Stimulated activated CD8-positive, alpha-beta memory T cell treated with anti-CD3 and anti-CD28 coated beads, Interleukin-12 subunit alpha, Interleukin-12 subunit beta, amount 100 ng/mL, for 24 hours (primary cell): Measurements from ENCODE around the gene GNAI3.

Experiments used
- DNase-seq: peaks from one replicate; pipeline ENCODE4 v3.0.0-alpha.2; 2020; ENCODE audit errors: extremely low read depth

The GNAI3 gene

DNA sequence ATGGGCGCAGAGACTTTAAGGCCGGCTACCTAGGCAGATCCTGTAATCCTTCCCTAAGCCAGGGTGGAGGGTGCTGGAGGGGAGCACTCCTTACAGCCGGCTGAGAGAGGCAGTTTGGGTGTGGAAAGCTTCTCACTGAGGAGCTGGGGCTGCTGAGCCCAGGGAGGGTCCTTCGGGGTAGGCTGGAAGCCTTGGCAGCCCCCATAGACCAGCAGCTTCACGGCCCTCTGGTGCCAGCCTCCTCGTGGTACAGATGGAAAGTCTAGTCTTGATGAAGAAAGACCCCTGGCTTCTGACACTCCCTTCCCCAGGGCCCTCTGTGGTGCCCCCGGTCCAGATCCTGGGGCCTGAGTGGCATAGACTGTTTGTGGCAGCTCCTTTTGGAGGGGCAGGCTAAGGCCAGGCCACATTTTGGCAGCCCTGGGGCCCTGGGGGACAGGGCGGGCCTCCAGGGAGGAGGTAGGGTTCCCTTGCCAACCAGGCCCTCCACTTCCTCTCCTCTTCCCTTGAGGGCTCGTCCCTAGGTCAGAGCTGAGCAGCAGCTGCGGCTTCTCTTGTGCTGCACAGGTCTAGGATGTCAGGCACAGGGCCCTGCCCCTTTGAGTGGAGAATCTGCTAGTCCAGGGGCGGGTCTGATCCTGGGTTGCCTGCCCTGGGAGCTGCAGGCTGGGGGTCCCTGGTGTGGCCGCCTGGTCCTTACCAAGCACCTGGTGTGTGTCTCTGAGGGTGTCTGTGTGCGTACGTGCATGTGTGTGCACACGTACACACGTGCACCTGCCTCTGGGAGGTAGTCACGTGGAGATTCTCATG, 76.0 kb downstream of the GNAI3 start:
- DNase-seq: no peak

DNA sequence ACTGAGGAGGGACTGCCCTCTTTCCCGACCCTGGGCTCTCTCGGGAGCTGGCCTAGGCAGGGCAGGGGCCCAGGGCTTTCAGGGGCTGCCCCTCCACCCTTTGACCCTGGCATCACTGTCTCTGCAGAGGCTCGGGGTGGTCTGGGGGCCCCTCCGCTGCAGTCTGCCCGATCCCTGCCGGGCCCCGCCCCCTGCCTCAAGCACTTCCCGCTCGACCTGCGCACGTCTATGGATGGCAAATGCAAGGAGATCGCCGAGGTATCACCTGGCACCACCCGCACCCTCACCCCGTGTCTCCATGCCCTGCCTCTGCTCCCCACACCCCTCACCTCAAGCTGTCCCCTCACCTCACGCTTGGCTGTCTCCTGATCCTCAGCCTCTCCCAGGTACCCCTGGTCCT, 76.8 kb downstream of the GNAI3 start:
- no peak for DNase-seq

DNA sequence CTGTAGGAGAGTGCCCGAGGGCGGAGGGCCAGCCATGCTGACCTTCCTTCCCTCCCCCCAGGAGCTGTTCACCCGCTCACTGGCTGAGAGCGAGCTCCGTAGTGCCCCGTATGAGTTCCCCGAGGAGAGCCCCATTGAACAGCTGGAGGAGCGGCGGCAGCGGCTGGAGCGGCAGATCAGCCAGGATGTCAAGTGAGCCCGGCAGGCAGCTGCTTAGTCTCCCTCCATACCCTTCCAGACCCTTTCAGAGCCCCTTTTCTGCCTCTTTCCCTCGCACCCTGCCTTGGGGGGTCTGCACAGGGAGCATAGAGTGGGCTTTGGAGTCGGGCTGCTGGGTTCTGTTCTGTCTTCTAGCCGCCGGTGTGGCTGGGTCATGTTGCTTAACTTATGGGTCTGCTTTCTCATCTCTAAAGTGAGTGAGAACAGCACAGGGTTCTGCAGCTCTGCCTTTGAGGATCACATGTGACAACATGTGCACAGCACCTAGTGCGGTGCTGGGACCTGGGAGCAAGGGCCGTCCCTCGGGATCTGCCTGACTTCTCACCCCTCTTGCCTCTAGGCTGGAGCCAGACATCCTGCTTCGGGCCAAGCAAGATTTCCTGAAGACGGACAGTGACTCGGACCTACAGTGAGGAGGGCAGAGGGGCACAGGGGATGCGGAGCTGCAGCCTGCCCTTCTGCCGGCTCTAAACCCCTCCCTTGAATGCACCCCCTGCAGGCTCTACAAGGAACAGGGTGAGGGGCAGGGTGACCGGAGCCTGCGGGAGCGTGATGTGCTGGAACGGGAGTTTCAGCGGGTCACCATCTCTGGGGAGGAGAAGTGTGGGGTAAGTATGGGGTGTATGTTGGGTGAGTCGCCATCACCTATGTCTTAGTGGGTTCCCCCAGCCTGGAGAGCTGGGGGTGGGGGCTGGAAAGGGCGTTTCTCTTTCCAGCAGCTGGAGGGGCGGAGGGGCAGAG, 77.5 kb downstream of the GNAI3 start:
- no peak for DNase-seq

DNA sequence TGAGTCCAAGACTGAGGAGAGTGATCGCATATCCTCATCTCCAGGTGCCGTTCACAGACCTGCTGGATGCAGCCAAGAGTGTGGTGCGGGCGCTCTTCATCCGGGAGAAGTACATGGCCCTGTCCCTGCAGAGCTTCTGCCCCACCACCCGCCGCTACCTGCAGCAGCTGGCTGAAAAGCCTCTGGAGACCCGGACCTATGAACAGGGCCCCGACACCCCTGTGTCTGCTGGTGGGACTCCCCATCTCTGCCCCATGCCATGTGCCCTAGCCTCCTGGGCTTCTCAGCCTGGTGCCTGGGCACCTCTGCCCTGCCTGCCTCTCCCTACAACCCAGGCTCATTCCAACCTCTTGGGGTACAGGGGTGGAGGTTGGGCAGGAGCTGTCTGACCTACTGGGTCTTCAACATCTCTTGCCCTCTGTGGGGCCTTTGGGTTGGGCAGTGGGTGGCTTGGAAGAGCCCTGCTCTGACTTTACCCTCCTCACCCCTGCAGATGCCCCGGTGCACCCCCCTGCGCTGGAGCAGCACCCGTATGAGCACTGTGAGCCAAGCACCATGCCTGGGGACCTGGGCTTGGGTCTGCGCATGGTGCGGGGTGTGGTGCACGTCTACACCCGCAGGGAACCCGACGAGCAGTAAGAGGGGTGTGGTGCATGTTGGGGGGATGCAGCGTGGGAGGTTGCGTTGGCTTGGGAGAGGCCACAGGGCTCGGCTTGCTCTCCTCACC, 78.4 kb downstream of the GNAI3 start:
- no peak for DNase-seq

DNA sequence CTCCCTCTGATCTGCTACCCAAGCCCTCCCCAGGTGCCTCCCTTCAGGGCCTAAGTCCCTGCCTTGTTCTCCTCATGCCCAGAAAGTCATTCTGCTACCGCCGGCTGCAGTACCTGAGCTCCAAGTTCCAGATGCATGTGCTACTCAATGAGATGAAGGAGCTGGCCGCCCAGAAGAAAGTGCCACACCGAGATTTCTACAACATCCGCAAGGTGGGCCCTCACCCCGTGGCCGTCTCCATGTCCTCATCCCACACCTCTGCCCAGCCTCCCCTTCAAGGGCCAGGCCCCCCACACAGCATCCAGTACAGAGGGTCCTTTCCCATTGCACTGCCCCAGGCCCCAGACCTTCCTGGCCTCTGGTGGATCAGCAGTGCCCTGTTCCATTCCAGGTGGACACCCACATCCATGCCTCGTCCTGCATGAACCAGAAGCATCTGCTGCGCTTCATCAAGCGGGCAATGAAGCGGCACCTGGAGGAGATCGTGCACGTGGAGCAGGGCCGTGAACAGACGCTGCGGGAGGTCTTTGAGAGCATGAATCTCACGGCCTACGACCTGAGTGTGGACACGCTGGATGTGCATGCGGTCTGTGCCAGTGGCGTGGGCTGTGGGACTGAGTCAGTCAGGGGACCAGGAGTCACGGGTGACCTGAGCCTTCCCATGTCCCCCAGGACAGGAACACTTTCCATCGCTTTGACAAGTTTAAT, 79.4 kb downstream of the GNAI3 start:
- no peak for DNase-seq

DNA sequence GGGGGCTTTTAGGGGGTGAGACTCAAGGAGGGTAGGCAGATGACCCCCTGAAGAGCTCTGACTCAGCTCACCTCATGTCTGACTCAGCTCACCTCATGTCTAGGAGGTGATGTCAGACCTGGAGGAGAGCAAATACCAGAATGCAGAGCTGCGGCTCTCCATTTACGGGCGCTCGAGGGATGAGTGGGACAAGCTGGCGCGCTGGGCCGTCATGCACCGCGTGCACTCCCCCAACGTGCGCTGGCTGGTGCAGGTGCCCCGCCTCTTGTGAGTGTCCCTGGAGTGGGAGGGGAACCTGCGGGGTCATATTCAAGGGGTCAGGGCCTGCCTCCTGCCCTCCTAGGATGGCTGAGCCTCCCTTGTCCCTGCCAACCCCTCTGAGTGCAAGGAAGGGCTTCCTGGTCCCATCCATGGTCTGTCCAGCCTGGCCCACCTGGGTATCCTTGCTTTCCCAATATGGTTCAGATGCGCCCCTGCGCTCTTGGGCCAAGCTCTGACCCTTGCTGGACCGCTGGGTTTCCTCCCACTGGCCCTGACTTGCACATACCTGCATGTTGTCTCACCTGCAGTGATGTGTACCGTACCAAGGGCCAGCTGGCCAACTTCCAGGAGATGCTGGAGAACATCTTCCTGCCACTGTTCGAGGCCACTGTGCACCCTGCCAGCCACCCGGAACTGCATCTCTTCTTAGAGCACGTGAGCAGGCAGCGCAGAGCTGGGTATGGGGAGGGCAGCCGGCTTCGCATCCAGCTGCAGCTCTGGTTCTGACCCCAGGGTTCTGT, 80.3 kb downstream of the GNAI3 start:
- no peak for DNase-seq

DNA sequence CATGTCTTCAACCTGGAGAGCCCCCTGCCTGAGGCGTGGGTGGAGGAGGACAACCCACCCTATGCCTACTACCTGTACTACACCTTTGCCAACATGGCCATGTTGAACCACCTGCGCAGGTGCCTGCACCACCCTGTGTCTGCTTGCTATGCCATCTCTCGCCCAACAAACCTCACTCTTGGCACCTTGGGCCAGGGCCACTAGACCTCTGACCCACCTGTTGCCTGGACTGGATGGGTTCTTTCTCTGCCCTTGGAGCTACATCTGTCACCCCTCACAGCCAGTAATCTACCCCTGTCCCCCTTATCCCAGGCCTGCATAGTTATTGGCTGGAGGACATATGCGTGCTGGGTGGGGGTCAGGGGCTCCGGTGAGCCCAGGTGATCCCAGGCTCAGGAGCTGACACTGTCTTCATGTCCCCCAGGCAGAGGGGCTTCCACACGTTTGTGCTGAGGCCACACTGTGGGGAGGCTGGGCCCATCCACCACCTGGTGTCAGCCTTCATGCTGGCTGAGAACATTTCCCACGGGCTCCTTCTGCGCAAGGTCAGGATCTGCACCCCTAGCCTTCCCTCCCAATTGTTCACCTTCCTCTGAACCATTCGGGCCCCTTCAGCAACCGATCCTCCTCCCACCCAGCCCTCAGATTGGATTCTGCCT, 81.1 kb downstream of the GNAI3 start:
- no peak for DNase-seq

DNA sequence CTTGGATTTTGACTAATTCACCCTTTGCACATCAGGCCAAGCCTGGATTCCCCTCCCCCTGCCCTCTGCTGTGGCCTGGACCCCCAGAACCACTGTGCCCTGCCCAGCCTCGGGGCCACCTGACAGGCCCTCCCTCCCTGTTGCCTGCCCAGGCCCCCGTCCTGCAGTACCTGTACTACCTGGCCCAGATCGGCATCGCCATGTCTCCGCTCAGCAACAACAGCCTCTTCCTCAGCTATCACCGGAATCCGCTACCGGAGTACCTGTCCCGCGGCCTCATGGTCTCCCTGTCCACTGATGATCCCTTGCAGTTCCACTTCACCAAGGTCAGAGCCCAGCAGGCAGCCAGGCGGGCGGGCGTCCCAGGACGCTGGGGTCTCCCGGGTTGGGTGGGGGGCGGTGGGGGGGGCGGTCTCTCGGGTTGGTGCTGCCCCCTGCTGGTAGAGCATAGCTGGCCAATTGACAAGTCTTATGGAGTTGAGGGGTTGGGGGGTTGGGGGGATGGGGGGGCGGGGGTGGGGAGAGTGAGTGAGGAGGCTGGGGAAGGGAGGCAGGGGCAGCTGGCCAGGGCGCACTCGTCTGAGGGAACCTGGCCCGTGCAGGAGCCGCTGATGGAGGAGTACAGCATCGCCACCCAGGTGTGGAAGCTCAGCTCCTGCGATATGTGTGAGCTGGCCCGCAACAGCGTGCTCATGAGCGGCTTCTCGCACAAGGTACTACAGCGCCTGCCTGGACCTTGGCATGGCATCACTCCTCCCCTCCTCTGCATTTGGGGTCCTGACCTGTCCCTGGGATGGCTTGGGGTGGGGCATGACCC, 81.9 kb downstream of the GNAI3 start:
- DNase-seq: no peak

DNA sequence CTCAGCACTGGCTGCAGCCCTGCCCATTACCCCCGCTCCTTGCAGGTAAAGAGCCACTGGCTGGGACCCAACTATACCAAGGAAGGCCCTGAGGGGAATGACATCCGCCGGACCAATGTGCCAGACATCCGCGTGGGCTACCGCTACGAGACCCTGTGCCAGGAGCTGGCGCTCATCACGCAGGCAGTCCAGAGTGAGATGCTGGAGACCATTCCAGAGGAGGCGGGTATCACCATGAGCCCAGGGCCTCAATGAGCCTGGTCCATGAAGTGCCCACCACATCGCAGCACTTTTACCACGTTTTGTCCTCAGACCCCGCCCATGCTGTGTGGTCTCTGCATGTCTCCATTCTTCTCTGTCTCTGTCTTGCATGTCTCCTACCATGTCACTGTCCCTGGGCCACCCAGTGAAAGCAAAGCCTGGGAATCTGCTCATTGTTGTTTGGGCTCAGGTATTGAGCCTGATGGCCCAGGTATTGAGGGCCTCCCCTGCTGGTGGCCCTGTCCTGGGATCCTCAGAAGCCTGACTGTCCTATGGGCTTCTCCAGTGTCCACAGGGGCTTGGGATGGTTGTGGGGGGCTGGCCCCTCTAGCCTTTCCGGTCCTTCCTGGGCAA, 82.6 kb downstream of the GNAI3 start:
- no peak for DNase-seq

DNA sequence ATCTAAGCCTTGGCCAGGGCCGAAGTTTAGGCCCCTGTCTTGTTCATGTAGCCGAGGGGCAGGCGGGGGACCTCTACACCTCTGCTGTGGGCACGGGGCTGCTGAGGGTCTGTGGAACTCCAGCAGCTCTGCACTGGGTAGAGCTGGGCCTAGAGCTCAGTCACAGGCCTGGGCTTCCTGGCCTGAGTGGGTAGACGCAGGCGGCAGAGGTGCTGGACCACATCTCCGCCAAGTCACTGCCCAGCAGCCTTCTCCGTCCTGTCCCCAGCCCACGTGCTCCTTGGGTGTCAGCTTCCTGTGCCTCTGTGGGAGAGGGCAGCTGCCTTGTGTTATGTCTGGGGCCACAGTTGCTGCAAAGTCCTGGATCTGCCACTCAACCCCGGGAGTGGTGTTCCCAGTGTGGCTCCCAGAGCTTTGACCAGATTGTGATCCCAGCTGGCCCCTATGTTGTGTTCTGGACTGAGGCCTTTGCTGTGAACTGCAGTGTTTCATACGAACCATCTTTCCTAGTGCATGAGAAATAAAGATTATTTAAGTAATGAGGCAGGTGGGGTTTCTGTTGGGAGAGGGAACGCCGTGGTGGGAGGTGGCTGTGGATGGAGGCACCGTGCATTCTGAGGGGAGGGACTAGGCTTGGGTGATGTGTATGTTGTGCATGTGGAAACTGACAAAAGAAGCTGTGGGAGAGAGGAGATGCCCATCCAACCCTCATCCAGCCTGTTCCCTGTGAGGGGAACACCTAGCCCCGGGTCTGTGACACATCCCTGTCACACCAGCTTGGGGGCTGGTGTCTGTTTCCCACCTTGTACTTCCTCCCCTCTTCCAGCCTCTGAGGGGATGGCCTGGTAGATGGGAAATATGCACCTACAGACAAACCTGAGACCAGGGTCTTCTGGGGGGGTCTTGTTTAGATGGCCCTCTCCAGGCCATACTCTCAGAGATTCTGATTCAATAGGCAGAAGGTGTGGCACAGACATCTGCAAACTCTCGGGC, 83.4 kb downstream of the GNAI3 start:
- no peak for DNase-seq

DNA sequence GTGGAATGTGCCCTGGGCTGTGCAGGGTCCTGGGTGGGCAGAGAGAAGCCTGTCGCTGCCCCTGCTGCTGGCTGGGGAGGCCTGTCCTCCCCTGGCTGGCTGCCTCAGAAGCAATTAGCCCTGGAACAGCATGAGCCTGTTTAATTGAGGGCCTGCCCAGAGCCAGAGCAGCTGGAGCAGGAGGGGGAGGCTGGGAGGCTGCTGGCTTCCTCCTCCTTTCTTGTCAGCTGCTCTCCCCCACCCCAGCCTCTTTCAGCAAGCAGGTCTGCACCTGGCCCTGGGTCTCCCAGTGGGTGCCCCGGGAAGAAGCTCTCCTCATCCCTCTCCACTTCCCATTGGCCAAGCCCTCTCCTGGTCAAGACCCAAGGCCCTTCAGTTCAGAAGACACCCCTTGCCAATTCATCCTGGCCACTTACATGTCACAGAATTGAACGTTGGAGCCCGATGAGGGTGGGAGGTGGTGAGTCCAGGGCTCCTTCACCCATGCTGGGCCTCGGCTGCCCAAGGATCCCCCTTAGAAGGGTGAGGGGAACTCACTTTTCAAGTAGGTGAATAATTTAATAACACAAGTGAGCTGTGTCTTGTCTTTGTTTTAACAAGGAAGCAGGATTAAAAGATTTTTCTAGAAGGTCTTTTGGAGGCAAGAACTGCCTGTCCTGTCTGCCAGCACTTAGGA, 84.4 kb downstream of the GNAI3 start:
- no peak for DNase-seq

DNA sequence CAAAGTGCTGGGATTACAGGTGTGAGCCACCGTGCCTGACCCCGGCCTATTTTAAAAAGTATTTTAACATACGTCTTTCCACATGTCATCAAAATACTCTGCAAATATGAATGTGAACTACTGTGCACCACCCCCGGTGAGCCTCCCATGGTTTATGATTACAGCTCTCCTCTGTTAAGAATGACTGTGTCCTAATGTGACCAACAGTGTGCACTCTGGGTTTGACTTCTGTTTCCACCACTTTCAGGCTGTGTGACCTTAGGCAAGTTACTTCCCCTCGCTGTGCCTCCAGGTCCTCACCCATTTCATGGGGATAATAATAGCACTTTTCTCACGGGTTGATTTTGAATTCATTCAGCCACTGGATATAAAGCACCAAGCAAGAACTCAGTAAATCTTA, 85.9 kb downstream of the GNAI3 start:
- DNase-seq: no peak

DNA sequence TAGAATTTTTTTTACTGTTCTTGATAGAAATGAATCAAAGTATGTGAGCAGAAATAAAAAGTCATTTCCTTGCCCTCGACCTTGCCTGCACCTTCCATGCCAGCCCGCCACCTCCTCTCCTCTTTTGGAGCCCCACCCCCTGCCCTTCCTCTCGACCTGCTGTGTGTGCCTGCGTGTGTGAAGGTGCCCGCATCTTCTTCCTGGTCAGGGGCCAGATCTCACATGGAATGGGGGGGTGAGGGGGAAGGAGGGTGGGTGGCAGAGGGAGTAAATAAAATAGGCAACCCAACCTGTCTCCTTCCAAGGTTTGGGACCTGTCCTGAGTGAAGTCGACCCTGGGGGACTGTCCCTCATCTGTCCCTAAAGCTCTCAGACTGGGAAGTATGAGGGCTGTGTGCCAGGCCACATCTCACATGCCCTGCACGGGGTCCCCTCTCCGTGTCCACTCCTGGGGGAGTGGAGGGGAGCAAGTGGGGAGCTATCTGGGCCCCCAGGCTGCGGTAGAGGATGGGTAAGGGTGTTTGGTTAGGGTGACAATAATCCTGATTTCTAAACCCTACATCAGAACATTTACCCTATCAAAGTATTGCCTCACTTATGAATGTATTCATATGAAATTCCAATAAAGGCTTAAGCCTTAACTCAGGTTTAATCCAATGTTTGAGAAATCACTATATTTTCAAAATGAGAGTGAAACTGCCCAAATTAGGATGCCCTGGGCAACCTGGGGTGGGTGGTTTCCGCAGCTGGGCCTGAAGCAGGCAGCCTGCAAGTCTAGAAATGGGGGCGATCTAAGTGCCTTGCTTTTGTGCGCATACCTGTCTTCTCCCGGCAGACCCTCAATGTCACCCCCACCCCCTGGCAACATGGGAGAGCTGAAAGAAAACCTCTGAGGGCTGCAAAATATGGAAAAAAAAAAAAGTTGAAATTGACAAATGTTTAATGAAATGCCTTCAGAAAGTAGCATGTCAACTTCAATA, 86.6 kb downstream of the GNAI3 start:
- no peak for DNase-seq

DNA sequence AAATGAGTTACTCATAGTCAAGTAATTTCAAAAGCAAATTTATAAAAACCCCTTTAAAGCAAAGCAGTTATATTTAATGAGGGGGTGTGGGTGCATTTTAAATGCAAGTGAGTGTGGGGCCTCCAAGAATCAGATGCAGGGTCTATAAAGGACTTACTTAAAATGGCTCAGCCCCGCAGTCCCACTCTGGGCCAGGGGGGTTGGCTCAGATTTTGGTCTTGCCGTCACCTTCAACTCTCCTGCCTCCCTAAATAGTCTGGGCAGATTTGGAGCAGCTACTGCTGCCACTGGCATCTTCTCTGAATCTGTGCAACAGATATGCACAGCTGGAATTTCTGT, 87.4 kb downstream of the GNAI3 start:
- DNase-seq: no peak

DNA sequence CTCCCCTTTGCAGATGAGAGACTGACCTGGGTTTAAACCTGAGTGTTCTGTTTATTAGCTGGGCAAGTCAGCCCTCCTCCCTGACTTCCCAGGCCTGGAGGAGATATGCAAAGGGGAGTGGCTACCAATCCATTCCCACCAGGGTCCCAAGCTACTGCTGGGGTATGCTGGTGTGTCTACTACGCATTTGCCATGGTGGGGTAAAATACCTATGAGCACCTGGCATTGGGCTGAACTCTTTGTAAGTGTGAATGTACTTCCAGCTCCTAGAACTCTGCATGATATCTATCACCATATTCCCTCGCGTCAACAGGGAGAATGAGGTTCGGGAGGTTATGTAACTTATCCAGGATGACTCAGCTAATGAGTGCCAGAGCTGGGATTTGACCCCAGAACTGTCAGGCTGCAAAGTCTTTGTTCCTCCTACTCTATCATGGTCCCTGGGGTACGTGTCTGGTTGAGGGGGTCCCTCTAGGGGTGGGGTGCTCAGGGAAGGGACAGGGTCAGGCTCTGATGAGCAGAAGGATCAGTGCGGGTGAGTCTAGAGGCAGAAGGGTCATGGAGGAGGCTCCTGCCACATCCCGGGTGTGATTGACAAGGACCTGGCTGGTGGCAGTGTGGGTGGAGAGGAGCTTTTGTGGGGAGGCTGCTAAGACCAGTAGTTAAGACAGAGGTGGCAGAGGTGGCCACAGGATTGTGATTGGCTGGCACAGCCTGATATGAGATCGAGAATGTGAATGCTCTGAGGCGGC, 88.0 kb downstream of the GNAI3 start:
- no peak for DNase-seq
